K562 (cell line): ENCODE results near the gene MALAT1. TPM values are rescaled to one million over a fixed set of nuclear protein-coding genes. Genes with fewer than 3 reads are reported as not detected.

ENCODE experiments used
- CUX1 ChIP-seq: fragments of 200-800 bp; sonication (Bioruptor generic); IDR thresholded peaks from 2 replicates; pipeline ENCODE4 v1.6.1; 2016; ENCODE audit warnings: missing genetic modification characterization, missing compliant biosample characterization
- HMGN3 ChIP-seq: IDR thresholded peaks from 2 replicates; pipeline ENCODE4 v1.6.1; 2011; ENCODE audit warnings: borderline replicate concordance, low read depth, mild to moderate bottlenecking, mixed read lengths, low read length; ENCODE audit not compliant: insufficient read length; ENCODE audit errors: extremely low read depth
- MYBL2 ChIP-seq, 2 experiments: fragments of 450-650 bp in 1 of 2; sonication (generic) in 1 of 2; formaldehyde crosslinking in 1 of 2; IDR thresholded peaks; 2 replicates each; pipeline versions ENCODE4 v1.6.1 to v1.8.1; 2017 to 2022; ENCODE audit warnings: borderline replicate concordance in 1 of 2, inconsistent platforms in 1 of 2, low read depth in 1 of 2, mild to moderate bottlenecking in 1 of 2, missing genetic modification reagents in 1 of 2, moderate library complexity in 1 of 2
- PHB2 ChIP-seq: fragments of 450-650 bp; IDR thresholded peaks from 2 replicates; pipeline ENCODE4 v1.6.1; 2017; ENCODE audit warnings: low read depth
- POLR3G ChIP-seq: IDR thresholded peaks from 2 replicates; pipeline ENCODE4 v1.6.1; 2011; ENCODE audit not compliant: insufficient read length, insufficient replicate concordance; ENCODE audit errors: extremely low read depth
- PRMT5 ChIP-seq: sonication (generic); formaldehyde crosslinking; IDR thresholded peaks from 2 replicates; pipeline ENCODE4 v1.5.0; 2020; ENCODE audit warnings: missing genetic modification reagents
- TAF9B ChIP-seq: fragments of 450-650 bp; IDR thresholded peaks from 2 replicates; pipeline ENCODE4 v1.6.1; 2018; ENCODE audit warnings: mild to moderate bottlenecking; ENCODE audit not compliant: partially characterized antibody
- ZNF354B ChIP-seq: fragments of 250-450 bp; sonication (Bioruptor Pico); IDR thresholded peaks from 2 replicates; pipeline ENCODE4 v1.4.0; 2020
- ZNF398 ChIP-seq: fragments of 250-450 bp; sonication (Bioruptor Pico); IDR thresholded peaks from 2 replicates; pipeline ENCODE4 v1.8.0; 2021; ENCODE audit warnings: moderate library complexity, mild to moderate bottlenecking, inconsistent platforms
- ZNF75A ChIP-seq: fragments of 450-650 bp; formaldehyde crosslinking; IDR thresholded peaks from 2 replicates; pipeline ENCODE4 v1.4.0; 2020; ENCODE audit warnings: mild to moderate bottlenecking
- ZNF76 ChIP-seq: fragments of 250-450 bp; sonication (Bioruptor Pico); IDR thresholded peaks from 2 replicates; pipeline ENCODE4 v1.4.0; 2020; ENCODE audit warnings: mild to moderate bottlenecking, moderate library complexity, borderline replicate concordance
- polyA plus RNA-seq, 8 experiments: library from polyadenylated mRNA; depleted of rRNA in 4 of 8; stranded (reverse) in 5 of 8; unstranded in 3 of 8; fragments of >200 nt; fragmentation: Nextera tagmentation in 2 of 8; fragmentation: Illumina TruSeq in 1 of 8; extraction: Ambion mirVana in 2 of 8; extraction: Trizol in 1 of 8; gene quantifications; 2 replicates each; pipeline versions ENCODE4 v1.2.1 to v1.2.3, GENCODE V29; 2011 to 2014; ENCODE audit warnings: inconsistent platforms in 1 of 8, missing spikeins in 1 of 8
- total RNA-seq, 7 experiments: library from RNA; depleted of rRNA in 6 of 7; stranded (reverse); fragments of >200 nt in 6 of 7; fragmentation: Illumina TruSeq in 2 of 7; extraction: Trizol in 2 of 7; gene quantifications; 2 replicates each; pipeline versions ENCODE4 v1.2.1 to v1.2.3, GENCODE V29; 2011 to 2021; ENCODE audit warnings: low replicate concordance in 1 of 7
- TF ChIP-seq, protein P1 (sequence below): fragments of 450-650 bp; formaldehyde crosslinking; IDR thresholded peaks from 2 replicates; pipeline ENCODE4 v1.4.0; 2022; ENCODE audit warnings: missing genetic modification characterization
- TF ChIP-seq, protein P2 (sequence below): fragments of 250-450 bp; sonication (Bioruptor Pico); IDR thresholded peaks from 2 replicates; pipeline ENCODE4 v1.4.0; 2020; ENCODE audit warnings: mild to moderate bottlenecking, moderate library complexity

MALAT1 gene
- total and polyA plus RNA-seq, 9 of the 15 experiments (the other 6 are each of a cell fraction or from before 2014, with no cell fraction given), result 363 to 8,715 (median 2,351) TPM

GRCh38 chr11:65502555-65503367 lies 3.9 kb downstream of the MALAT1 start (continued):
- TF ChIP-seq, protein P1, sequence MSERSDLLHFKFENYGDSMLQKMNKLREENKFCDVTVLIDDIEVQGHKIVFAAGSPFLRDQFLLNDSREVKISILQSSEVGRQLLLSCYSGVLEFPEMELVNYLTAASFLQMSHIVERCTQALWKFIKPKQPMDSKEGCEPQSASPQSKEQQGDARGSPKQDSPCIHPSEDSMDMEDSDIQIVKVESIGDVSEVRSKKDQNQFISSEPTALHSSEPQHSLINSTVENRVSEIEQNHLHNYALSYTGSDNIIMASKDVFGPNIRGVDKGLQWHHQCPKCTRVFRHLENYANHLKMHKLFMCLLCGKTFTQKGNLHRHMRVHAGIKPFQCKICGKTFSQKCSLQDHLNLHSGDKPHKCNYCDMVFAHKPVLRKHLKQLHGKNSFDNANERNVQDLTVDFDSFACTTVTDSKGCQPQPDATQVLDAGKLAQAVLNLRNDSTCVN (CRISPR knock-in tag), result peak; percentile 96
- TF ChIP-seq CUX1 (CRISPR knock-in tag) (no peak), ZNF75A (CRISPR knock-in tag) (peak; percentile 54), ZNF354B (CRISPR knock-in tag) (peak; percentile 48; the same call in 1 of the 2 replicates), HMGN3 (no peak), PRMT5 (CRISPR knock-in tag) (no peak), PHB2 (no peak), ZNF76 (CRISPR knock-in tag) (no peak), POLR3G (no peak), MYBL2 (IDR thresholded peaks at IDR 0.05; ENCODE audit: low read depth) (no peak), MYBL2 (CRISPR knock-in tag; IDR thresholded peaks at IDR 0.05; ENCODE audit: borderline replicate concordance) (no peak), TAF9B (no peak), ZNF398 (CRISPR knock-in tag) (0 out of 2 replicates have a peak, but pooled peaks have one; percentile 21)
- TF ChIP-seq, protein P2, sequence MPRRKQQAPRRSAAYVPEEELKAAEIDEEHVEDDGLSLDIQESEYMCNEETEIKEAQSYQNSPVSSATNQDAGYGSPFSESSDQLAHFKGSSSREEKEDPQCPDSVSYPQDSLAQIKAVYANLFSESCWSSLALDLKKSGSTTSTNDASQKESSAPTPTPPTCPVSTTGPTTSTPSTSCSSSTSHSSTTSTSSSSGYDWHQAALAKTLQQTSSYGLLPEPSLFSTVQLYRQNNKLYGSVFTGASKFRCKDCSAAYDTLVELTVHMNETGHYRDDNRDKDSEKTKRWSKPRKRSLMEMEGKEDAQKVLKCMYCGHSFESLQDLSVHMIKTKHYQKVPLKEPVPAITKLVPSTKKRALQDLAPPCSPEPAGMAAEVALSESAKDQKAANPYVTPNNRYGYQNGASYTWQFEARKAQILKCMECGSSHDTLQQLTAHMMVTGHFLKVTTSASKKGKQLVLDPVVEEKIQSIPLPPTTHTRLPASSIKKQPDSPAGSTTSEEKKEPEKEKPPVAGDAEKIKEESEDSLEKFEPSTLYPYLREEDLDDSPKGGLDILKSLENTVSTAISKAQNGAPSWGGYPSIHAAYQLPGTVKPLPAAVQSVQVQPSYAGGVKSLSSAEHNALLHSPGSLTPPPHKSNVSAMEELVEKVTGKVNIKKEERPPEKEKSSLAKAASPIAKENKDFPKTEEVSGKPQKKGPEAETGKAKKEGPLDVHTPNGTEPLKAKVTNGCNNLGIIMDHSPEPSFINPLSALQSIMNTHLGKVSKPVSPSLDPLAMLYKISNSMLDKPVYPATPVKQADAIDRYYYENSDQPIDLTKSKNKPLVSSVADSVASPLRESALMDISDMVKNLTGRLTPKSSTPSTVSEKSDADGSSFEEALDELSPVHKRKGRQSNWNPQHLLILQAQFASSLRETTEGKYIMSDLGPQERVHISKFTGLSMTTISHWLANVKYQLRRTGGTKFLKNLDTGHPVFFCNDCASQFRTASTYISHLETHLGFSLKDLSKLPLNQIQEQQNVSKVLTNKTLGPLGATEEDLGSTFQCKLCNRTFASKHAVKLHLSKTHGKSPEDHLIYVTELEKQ (CRISPR knock-in tag), result no peak
